Glutamatergic neuron (in vitro differentiated cells): Measurements from ENCODE around the gene DACT2. TPM values are rescaled to one million over a fixed set of nuclear protein-coding genes. Genes with fewer than 3 reads are reported as not detected.

Source experiments
- DNase-seq: peaks from one replicate; pipeline ENCODE4 v3.0.0; 2022
- H3K27ac Mint-ChIP-seq: one replicate; pipeline ENCODE4 v1.8.0; 2020; ENCODE audit warnings: mild to moderate bottlenecking, mixed read lengths, inconsistent platforms; ENCODE audit not compliant: unreplicated experiment
- H3K27me3 Mint-ChIP-seq: one replicate; pipeline ENCODE4 v1.8.0; 2020; ENCODE audit warnings: mild to moderate bottlenecking, moderate library complexity, mixed read lengths, inconsistent platforms; ENCODE audit not compliant: unreplicated experiment
- H3K36me3 Mint-ChIP-seq: one replicate; pipeline ENCODE4 v1.8.0; 2020; ENCODE audit warnings: mild to moderate bottlenecking, mixed read lengths, inconsistent platforms; ENCODE audit not compliant: unreplicated experiment
- H3K4me1 Mint-ChIP-seq: one replicate; pipeline ENCODE4 v1.8.0; 2020; ENCODE audit warnings: mild to moderate bottlenecking, low read depth, mixed read lengths, inconsistent platforms; ENCODE audit not compliant: unreplicated experiment
- H3K4me3 Mint-ChIP-seq: one replicate; pipeline ENCODE4 v1.8.0; 2020; ENCODE audit warnings: mild to moderate bottlenecking, mixed read lengths, inconsistent platforms; ENCODE audit not compliant: unreplicated experiment
- H3K9me3 Mint-ChIP-seq: one replicate; pipeline ENCODE4 v1.8.0; 2020; ENCODE audit warnings: mild to moderate bottlenecking, moderate library complexity, mixed read lengths, inconsistent platforms; ENCODE audit not compliant: unreplicated experiment
- total RNA-seq: library from RNA; stranded (reverse); fragmentation: NEBNext Ultra II Directional; extraction: Animal tissue kit (Norgen Biotek cat#: 25700); gene quantifications from one replicate; pipeline ENCODE4 v1.2.1, GENCODE V29; 2021; ENCODE audit not compliant: unreplicated experiment
- TF ChIP-seq, protein P1 (sequence below): fragments of 200-600 bp; sonication (generic); IDR thresholded peaks from one replicate; pipeline ENCODE4 v1.5.0; 2021; ENCODE audit not compliant: partially characterized antibody, unreplicated experiment

DACT2 gene
- total RNA-seq, 1 donor from 2014 or later = 0.22 TPM

DNA sequence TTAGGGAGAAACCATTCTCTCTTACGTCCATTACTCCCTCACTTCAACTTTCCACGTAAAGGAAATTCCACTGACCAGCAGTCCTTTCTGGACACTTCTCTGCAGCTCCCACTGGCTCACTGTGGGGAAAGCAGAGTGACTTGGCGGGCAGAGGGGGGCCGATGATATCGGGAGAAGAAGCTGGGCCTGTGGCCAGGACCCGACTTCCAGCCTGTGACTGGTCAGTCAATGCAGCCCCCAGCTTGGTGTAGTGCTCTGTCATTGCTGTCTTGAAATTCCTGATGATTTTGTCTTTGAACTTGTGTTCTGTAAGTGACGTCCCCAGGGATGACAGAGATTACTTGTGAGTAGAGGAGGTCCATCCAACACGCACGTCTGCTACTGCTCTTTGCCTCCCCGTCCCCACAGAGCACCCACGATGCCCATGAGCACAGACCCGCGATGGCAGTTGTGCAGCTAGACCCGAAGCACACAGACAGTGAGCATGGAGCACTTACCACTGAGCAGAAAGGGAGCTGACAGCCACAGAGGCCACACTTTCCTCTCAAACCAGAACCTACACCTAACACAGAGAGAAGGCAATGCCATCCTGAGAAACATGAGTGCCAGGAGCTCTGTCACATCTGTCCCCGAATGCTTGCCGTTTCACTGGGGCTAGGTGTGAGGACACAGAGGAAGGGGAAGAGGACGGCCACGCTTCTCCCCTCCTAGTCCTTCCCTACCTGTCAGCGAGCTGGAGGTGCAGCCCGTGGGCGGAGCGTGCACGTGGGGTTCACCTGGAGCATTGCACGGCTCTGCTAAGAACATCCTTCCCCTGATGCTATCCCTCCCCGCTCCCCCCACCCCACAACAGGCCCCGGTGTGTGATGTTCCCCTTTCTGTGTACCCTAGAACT lies 25.7 kb downstream of the DACT2 start:
- Mint-ChIP-seq H3K4me3 (no peak overlapping the region), H3K9me3 (peaks cover 3% of the 10 kb centered on the region), H3K36me3 (peaks cover 5% of the 10 kb centered on the region), H3K27ac (no peak overlapping the region), H3K4me1 (no peaks in the 10 kb centered on the region), H3K27me3 (no peaks in the 10 kb centered on the region)
- TF ChIP-seq, protein P1, sequence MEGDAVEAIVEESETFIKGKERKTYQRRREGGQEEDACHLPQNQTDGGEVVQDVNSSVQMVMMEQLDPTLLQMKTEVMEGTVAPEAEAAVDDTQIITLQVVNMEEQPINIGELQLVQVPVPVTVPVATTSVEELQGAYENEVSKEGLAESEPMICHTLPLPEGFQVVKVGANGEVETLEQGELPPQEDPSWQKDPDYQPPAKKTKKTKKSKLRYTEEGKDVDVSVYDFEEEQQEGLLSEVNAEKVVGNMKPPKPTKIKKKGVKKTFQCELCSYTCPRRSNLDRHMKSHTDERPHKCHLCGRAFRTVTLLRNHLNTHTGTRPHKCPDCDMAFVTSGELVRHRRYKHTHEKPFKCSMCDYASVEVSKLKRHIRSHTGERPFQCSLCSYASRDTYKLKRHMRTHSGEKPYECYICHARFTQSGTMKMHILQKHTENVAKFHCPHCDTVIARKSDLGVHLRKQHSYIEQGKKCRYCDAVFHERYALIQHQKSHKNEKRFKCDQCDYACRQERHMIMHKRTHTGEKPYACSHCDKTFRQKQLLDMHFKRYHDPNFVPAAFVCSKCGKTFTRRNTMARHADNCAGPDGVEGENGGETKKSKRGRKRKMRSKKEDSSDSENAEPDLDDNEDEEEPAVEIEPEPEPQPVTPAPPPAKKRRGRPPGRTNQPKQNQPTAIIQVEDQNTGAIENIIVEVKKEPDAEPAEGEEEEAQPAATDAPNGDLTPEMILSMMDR = no peak
- DNase-seq = no peak

DNA sequence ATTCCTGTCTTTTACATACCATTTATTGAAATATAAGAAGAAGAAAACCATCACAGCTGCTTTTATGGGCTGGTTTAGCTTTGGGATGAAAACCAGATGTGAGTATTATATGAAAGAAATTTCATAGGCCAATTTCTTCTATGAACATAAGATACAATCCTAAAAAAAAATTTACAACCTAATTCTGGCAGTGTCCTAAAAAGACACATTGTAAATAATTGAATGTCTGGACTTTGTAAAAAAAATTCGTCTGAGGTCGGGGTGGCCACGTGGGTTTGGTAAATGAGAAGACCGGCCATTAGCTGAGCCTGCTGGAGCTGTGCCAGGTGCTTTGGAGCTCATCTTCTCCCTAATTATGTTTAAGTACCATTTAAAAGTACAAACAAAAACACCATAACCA lies 26.8 kb downstream of the DACT2 start:
- Mint-ChIP-seq H3K4me1 (no peaks in the 10 kb centered on the region), H3K9me3 (peaks cover 3% of the 10 kb centered on the region), H3K4me3 (no peak overlapping the region), H3K27ac (no peak overlapping the region), H3K27me3 (no peaks in the 10 kb centered on the region), H3K36me3 (peaks cover 5% of the 10 kb centered on the region)
- TF ChIP-seq, protein P1 = no peak
- no peak for DNase-seq

DNA sequence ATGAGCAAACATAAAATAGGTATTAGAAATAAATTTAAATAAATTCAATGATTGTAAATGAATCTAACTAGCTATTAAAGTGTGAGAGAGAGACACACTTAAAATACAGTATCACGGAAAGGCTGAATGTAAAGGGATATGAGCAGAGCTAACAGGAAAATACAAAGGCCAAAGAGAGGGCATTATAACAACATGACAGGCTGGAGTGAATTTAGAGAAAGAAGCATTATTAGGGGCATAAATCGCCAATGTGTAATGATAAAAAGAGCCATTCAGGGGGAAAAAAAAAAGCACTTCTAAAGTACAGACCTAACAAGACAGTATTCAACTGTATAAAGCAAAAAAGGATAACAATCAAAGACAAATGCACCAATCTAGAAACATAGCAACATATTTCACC lies 28.1 kb downstream of the DACT2 start:
- Mint-ChIP-seq H3K4me1 (no peaks in the 10 kb centered on the region), H3K27me3 (no peaks in the 10 kb centered on the region), H3K9me3 (no peaks in the 10 kb centered on the region), H3K36me3 (peaks cover 5% of the 10 kb centered on the region), H3K27ac (no peak overlapping the region), H3K4me3 (no peak overlapping the region)
- TF ChIP-seq, protein P1 = no peak
- no peak for DNase-seq

DNA sequence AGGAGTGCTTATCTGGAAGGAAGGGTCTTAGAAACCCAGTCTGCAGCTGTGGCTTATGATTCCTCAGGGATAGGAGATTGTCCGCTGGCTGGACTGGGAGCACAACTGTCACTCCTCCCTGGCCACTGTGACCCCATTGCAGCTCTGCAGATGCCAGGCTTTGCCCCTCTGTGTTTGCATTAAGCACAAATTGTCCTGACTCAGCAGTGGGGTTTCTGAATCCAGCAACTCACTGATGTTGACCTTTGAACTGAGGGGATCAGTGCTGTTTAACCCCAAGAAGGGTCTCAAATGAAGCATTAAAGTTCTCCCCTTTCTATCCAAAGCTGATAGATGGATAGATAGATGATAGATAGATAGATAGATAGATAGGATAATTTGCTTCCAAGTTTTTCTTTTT lies 29.5 kb downstream of the DACT2 start:
- H3K4me1 Mint-ChIP-seq = no peaks in the 10 kb centered on the region
- H3K27ac Mint-ChIP-seq = no peak overlapping the region
- TF ChIP-seq, protein P1 = no peak
- H3K36me3 Mint-ChIP-seq = peaks cover 5% of the 10 kb centered on the region
- H3K4me3 Mint-ChIP-seq = no peak overlapping the region
- H3K27me3 Mint-ChIP-seq = no peaks in the 10 kb centered on the region
- no peaks in the 10 kb centered on the region for H3K9me3 Mint-ChIP-seq
- no peak for DNase-seq

DNA sequence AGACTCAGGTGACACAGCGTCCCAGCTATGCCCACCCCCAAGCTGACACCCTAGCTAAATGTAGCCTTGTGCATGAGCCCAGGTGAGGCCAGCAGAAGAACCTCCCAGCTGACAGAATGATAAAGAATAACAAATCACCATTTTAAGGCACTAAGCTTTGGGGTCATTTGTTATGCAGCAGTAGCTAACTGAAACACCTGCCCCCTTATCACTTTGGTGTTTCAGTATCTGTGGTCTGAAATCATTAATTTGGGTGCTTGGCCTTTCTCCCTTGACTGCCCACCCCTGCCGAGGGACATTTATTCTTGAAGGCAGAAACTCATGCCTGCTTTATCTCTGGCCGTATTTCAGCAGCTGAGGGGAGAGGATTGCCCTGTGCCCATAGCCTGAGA lies 30.0 kb downstream of the DACT2 start:
- TF ChIP-seq, protein P1 = no peak
- Mint-ChIP-seq H3K9me3 (no peaks in the 10 kb centered on the region), H3K36me3 (peaks cover 9% of the 10 kb centered on the region), H3K27ac (no peak overlapping the region), H3K4me3 (no peak overlapping the region), H3K4me1 (no peaks in the 10 kb centered on the region), H3K27me3 (no peaks in the 10 kb centered on the region)
- DNase-seq = no peak
